ENCODE results near the gene DEAF1.

GRCh38 chr11:727281-727701, 32.3 kb upstream of the DEAF1 start:
- TF ChIP-seq POLR2A (IDR thresholded peaks at IDR 0.05; ENCODE audit: borderline replicate concordance, extremely low read depth, insufficient read depth, insufficient read length) = no peak
- TF ChIP-seq REST (IDR thresholded peaks at IDR 0.05; ENCODE audit: low read depth) = no peak
- TF ChIP-seq SP1 (IDR thresholded peaks at IDR 0.05; ENCODE audit: low read depth) = no peak
- TF ChIP-seq RAD21 (IDR thresholded peaks at IDR 0.05; ENCODE audit: low read depth) = no peak
- TF ChIP-seq CTCF (IDR thresholded peaks at IDR 0.05 in 2 of 3, conservative IDR thresholded peaks at IDR 0.05 in 1 of 3; ENCODE audit: borderline replicate concordance in 1 of 3, insufficient read depth in 1 of 3, low read depth in 2 of 3, low read length in 2 of 3) = no peak
- TF ChIP-seq EZH2 (IDR thresholded peaks at IDR 0.05) = no peak
- no peak for TF ChIP-seq YY1 (IDR thresholded peaks at IDR 0.05; ENCODE audit: extremely low read depth, insufficient replicate concordance, low read depth, low read length)
- no peak for TF ChIP-seq FOSL1 (IDR thresholded peaks at IDR 0.05; ENCODE audit: low read depth)
- no peak for TF ChIP-seq POLR2AphosphoS5 (IDR thresholded peaks at IDR 0.05; ENCODE audit: low read depth, low read length)

Measured in HCT116 (cell line).